SK-N-SH treated with all-trans-retinoic acid at 6 μM for 48 hours (cell line): ENCODE data around the gene BTNL9.

ENCODE experiments used
- ATAC-seq: fragments of 200-7000 bp; cut with Tn5 transposase; 3 replicates; pipeline ENCODE4 v1.9.1; 2020; ENCODE audit warnings: mild to moderate bottlenecking, moderate library complexity
- ARNTL ChIP-seq: fragments of 450-650 bp; formaldehyde crosslinking; IDR thresholded peaks from 2 replicates; pipeline ENCODE4 v1.5.0; 2020; ENCODE audit warnings: low read depth, mild to moderate bottlenecking, moderate library complexity, borderline replicate concordance
- BACH2 ChIP-seq: fragments of 250-450 bp; sonication (Bioruptor Pico); IDR thresholded peaks from 2 replicates; pipeline ENCODE4 v1.9.0; 2021; ENCODE audit warnings: mild to moderate bottlenecking, borderline replicate concordance
- CSDC2 ChIP-seq: fragments of 250-450 bp; sonication (Bioruptor Pico); IDR thresholded peaks from 2 replicates; pipeline ENCODE4 v1.5.0; 2020; ENCODE audit warnings: mild to moderate bottlenecking, moderate library complexity
- ESRRG ChIP-seq: fragments of 250-450 bp; sonication (Bioruptor Pico); IDR thresholded peaks from 2 replicates; pipeline ENCODE4 v1.6.1; 2021; ENCODE audit warnings: mild to moderate bottlenecking
- GLIS3 ChIP-seq: fragments of 250-450 bp; sonication (Bioruptor Pico); IDR thresholded peaks from 2 replicates; pipeline ENCODE4 v1.5.0; 2020; ENCODE audit warnings: mild to moderate bottlenecking, moderate library complexity
- ISL1 ChIP-seq: fragments of 250-450 bp; sonication (Bioruptor Pico); IDR thresholded peaks from 2 replicates; pipeline ENCODE4 v2.1.2; 2022; ENCODE audit warnings: mild to moderate bottlenecking, moderate library complexity
- OSR1 ChIP-seq: fragments of 250-450 bp; sonication (Bioruptor Pico); IDR thresholded peaks from 2 replicates; pipeline ENCODE4 v1.8.0; 2022; ENCODE audit warnings: moderate library complexity, mild to moderate bottlenecking, inconsistent platforms
- PPARA ChIP-seq: fragments of 250-450 bp; sonication (Bioruptor Pico); IDR thresholded peaks from 2 replicates; pipeline ENCODE4 v1.5.0; 2020; ENCODE audit warnings: mild to moderate bottlenecking, borderline replicate concordance
- TCF4 ChIP-seq: fragments of 250-450 bp; sonication (Bioruptor Pico); IDR thresholded peaks from 2 replicates; pipeline ENCODE4 v1.8.0; 2021; ENCODE audit warnings: mild to moderate bottlenecking, moderate library complexity, borderline replicate concordance
- TOX ChIP-seq: fragments of 250-450 bp; sonication (Bioruptor Pico); IDR thresholded peaks from 2 replicates; pipeline ENCODE4 v1.8.0; 2021; ENCODE audit warnings: mild to moderate bottlenecking, moderate library complexity, borderline replicate concordance
- ZC3H10 ChIP-seq: fragments of 250-450 bp; sonication (Bioruptor Pico); IDR thresholded peaks from 2 replicates; pipeline ENCODE4 v1.5.1; 2021; ENCODE audit warnings: mild to moderate bottlenecking, moderate library complexity
- ZFP3 ChIP-seq: fragments of 250-450 bp; sonication (Bioruptor Pico); IDR thresholded peaks from 2 replicates; pipeline ENCODE4 v1.5.0; 2020; ENCODE audit warnings: mild to moderate bottlenecking, moderate library complexity
- ZFP30 ChIP-seq: fragments of 450-650 bp; formaldehyde crosslinking; IDR thresholded peaks from 2 replicates; pipeline ENCODE4 v1.5.0; 2022; ENCODE audit warnings: mild to moderate bottlenecking, moderate library complexity
- ZNF565 ChIP-seq: fragments of 450-650 bp; formaldehyde crosslinking; conservative IDR thresholded peaks from 2 replicates; pipeline ENCODE4 v1.5.0; 2020; ENCODE audit warnings: low read depth, mild to moderate bottlenecking, moderate library complexity
- ZNF8 ChIP-seq: fragments of 450-650 bp; formaldehyde crosslinking; IDR thresholded peaks from 2 replicates; pipeline ENCODE4 v1.5.0; 2020; ENCODE audit warnings: mild to moderate bottlenecking, moderate library complexity
- TF ChIP-seq, protein P1 (sequence below): fragments of 250-450 bp; sonication (Bioruptor Pico); IDR thresholded peaks from 2 replicates; pipeline ENCODE4 v1.8.0; 2021; ENCODE audit warnings: low read depth, mild to moderate bottlenecking, moderate library complexity, borderline replicate concordance
- TF ChIP-seq, protein P2 (sequence below): fragments of 250-450 bp; sonication (Bioruptor Pico); IDR thresholded peaks from 2 replicates; pipeline ENCODE4 v1.5.1; 2021; ENCODE audit warnings: mild to moderate bottlenecking, moderate library complexity
- TF ChIP-seq, protein P3 (sequence below): fragments of 250-450 bp; sonication (Bioruptor Pico); IDR thresholded peaks from 2 replicates; pipeline ENCODE4 v1.8.0; 2020; ENCODE audit warnings: mild to moderate bottlenecking, moderate library complexity, borderline replicate concordance

Gene BTNL9

DNA sequence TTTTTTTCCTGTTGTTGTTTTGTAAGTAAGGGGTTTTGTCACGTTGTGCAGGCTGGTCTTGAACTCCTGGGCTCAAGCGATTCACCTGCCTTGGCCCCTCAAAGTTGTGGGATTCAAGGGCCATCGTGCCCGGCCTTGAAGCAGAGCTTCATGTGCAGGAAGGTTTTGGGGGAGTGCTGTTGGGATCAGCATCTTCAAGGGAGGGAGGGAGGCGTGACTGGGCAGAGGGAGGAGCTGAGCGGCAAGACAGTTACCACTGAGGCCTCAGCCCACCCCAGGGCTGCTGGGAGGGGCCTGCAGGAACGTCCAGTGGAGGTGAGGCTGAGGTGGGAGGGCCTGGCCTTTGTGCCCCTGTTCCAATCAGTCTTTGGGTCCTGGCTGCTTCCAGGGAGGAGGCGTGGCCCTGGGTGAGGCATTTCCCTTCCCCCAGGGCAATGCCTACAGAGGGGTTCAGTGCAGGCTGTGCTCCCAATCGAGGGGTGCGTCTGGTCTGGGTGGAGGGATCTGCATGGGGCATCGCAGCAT is 69.5 kb downstream of the BTNL9 start (continued):
- TF ChIP-seq, protein P1, sequence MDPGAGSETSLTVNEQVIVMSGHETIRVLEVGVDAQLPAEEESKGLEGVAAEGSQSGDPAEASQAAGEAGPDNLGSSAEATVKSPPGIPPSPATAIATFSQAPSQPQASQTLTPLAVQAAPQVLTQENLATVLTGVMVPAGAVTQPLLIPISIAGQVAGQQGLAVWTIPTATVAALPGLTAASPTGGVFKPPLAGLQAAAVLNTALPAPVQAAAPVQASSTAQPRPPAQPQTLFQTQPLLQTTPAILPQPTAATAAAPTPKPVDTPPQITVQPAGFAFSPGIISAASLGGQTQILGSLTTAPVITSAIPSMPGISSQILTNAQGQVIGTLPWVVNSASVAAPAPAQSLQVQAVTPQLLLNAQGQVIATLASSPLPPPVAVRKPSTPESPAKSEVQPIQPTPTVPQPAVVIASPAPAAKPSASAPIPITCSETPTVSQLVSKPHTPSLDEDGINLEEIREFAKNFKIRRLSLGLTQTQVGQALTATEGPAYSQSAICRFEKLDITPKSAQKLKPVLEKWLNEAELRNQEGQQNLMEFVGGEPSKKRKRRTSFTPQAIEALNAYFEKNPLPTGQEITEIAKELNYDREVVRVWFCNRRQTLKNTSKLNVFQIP, result no peak
- TF ChIP-seq ZC3H10 (CRISPR knock-in tag) (no peak), GLIS3 (no peak), BACH2 (CRISPR knock-in tag) (no peak), ZFP3 (no peak), ESRRG (CRISPR knock-in tag) (no peak), ARNTL (CRISPR knock-in tag) (no peak), ZNF8 (CRISPR knock-in tag) (no peak), ZNF565 (CRISPR knock-in tag) (no peak)
- TF ChIP-seq, protein P2, sequence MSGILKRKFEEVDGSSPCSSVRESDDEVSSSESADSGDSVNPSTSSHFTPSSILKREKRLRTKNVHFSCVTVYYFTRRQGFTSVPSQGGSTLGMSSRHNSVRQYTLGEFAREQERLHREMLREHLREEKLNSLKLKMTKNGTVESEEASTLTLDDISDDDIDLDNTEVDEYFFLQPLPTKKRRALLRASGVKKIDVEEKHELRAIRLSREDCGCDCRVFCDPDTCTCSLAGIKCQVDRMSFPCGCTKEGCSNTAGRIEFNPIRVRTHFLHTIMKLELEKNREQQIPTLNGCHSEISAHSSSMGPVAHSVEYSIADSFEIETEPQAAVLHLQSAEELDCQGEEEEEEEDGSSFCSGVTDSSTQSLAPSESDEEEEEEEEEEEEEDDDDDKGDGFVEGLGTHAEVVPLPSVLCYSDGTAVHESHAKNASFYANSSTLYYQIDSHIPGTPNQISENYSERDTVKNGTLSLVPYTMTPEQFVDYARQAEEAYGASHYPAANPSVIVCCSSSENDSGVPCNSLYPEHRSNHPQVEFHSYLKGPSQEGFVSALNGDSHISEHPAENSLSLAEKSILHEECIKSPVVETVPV (CRISPR knock-in tag), result no peak

DNA sequence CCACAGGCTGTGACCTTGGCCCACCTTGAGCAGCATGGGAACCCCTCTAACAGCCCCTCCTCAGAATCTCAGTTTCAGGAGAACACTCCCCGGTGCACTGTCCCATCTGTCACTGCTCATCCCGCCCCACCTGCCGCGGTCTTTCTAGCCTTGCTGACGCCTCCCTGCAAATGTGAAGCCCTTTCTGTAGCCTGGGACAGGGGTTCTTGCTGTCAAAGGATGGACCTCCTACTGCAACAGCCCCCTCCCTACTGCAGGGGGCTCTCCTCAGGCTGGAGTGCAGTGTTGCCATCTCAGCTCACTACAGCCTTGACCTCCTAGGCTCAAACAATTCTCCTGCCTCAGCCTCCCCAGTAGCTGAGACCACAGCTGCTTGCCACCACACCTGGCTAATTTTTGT is 70.9 kb downstream of the BTNL9 start:
- ATAC-seq, result no peak
- TF ChIP-seq OSR1 (no peak), BACH2 (CRISPR knock-in tag) (no peak), ZFP30 (CRISPR knock-in tag) (no peak), ZNF565 (CRISPR knock-in tag) (no peak), ISL1 (CRISPR knock-in tag) (no peak), GLIS3 (no peak), TOX (CRISPR knock-in tag) (no peak), CSDC2 (CRISPR knock-in tag) (no peak), ZC3H10 (CRISPR knock-in tag) (no peak), TCF4 (no peak), ZNF8 (CRISPR knock-in tag) (no peak), PPARA (CRISPR knock-in tag) (no peak)
- TF ChIP-seq, protein P3, sequence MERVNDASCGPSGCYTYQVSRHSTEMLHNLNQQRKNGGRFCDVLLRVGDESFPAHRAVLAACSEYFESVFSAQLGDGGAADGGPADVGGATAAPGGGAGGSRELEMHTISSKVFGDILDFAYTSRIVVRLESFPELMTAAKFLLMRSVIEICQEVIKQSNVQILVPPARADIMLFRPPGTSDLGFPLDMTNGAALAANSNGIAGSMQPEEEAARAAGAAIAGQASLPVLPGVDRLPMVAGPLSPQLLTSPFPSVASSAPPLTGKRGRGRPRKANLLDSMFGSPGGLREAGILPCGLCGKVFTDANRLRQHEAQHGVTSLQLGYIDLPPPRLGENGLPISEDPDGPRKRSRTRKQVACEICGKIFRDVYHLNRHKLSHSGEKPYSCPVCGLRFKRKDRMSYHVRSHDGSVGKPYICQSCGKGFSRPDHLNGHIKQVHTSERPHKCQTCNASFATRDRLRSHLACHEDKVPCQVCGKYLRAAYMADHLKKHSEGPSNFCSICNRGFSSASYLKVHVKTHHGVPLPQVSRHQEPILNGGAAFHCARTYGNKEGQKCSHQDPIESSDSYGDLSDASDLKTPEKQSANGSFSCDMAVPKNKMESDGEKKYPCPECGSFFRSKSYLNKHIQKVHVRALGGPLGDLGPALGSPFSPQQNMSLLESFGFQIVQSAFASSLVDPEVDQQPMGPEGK (CRISPR knock-in tag), result no peak
- TF ChIP-seq, protein P1, result no peak
